Stimulated activated naive CD8-positive, alpha-beta T cell treated with anti-CD3 and anti-CD28 coated beads, Interleukin-15, amount 100 ng/mL, for 72 hours (primary cell): Measurements from ENCODE around the gene NBEA.

Source experiments
- ATAC-seq: fragments of 150-1000 bp; cut with Tn5 transposase; 2 replicates; pipeline ENCODE4 v1.10.0; 2021; ENCODE audit warnings: mild to moderate bottlenecking, moderate library complexity
- DNase-seq, 2 donors: peaks; one replicate each; pipeline ENCODE4 v3.0.0; 2021 to 2022
- H3K27ac Mint-ChIP-seq, 2 donors: one replicate each; pipeline ENCODE4 v1.8.0; 2022; ENCODE audit warnings: mild to moderate bottlenecking in 2 of 2, mixed read lengths in 2 of 2, moderate library complexity in 2 of 2
- H3K27me3 Mint-ChIP-seq: one replicate; pipeline ENCODE4 v1.8.0; 2022; ENCODE audit warnings: mixed read lengths
- H3K4me1 Mint-ChIP-seq: one replicate; pipeline ENCODE4 v1.8.0; 2022; ENCODE audit warnings: mild to moderate bottlenecking, mixed read lengths
- H3K4me3 Mint-ChIP-seq, 2 donors: one replicate each; pipeline ENCODE4 v1.8.0; 2022; ENCODE audit warnings: mild to moderate bottlenecking in 2 of 2, mixed read lengths in 2 of 2, moderate library complexity in 1 of 2
- H3K9me3 Mint-ChIP-seq, 2 donors: one replicate each; pipeline ENCODE4 v1.8.0; 2022; ENCODE audit warnings: mixed read lengths in 2 of 2

The NBEA gene

GRCh38 chr13:35482527-35482926, 540.5 kb downstream of the NBEA start:
- Mint-ChIP-seq H3K9me3 (no peaks in the 10 kb centered on the region), H3K27ac (no peak overlapping the region), H3K4me3 (no peak overlapping the region), H3K4me1 (peaks cover 12% of the 10 kb centered on the region), H3K27me3 (peaks cover 21% of the 10 kb centered on the region)
- ATAC-seq (no peak), DNase-seq (no peak)

- H3K27me3 Mint-ChIP-seq: peaks cover 8% of the 10 kb centered on the region
- no peak for DNase-seq
- no peaks in the 10 kb centered on the region for H3K9me3 Mint-ChIP-seq
- no peak overlapping the region for H3K27ac Mint-ChIP-seq
- H3K4me1 Mint-ChIP-seq: peaks cover 2% of the 10 kb centered on the region
- ATAC-seq: no peak
- H3K4me3 Mint-ChIP-seq: no peak overlapping the region
Observed at GRCh38 chr13:35483761-35484160, 541.7 kb downstream of the NBEA start.

- H3K27me3 Mint-ChIP-seq: peaks cover 2% of the 10 kb centered on the region
- no peaks in the 10 kb centered on the region for H3K9me3 Mint-ChIP-seq
- DNase-seq (no peak), ATAC-seq (no peak)
- no peak overlapping the region for H3K4me3 Mint-ChIP-seq
- H3K4me1 Mint-ChIP-seq: no peaks in the 10 kb centered on the region
- H3K27ac Mint-ChIP-seq: no peak overlapping the region
Observed at GRCh38 chr13:35484384-35484783, 542.3 kb downstream of the NBEA start.

GRCh38 chr13:35485424-35485823, 543.4 kb downstream of the NBEA start:
- Mint-ChIP-seq H3K9me3 (no peaks in the 10 kb centered on the region), H3K4me1 (no peaks in the 10 kb centered on the region), H3K4me3 (no peak overlapping the region), H3K27ac (no peak overlapping the region), H3K27me3 (no peaks in the 10 kb centered on the region)
- DNase-seq (no peak), ATAC-seq (no peak)

GRCh38 chr13:35489050-35489449, 547.0 kb downstream of the NBEA start:
- Mint-ChIP-seq H3K27ac (no peak overlapping the region), H3K4me1 (no peaks in the 10 kb centered on the region), H3K27me3 (no peaks in the 10 kb centered on the region), H3K9me3 (peaks cover 0 to 7% of the 10 kb centered on the region in 2 donors), H3K4me3 (no peak overlapping the region)
- DNase-seq: no peak
- no peak for ATAC-seq

GRCh38 chr13:35496006-35496405, 553.9 kb downstream of the NBEA start:
- Mint-ChIP-seq H3K4me3 (no peak overlapping the region), H3K9me3 (peaks cover 0 to 15% of the 10 kb centered on the region in 2 donors), H3K27ac (no peak overlapping the region), H3K27me3 (no peaks in the 10 kb centered on the region), H3K4me1 (no peaks in the 10 kb centered on the region)
- ATAC-seq: no peak
- DNase-seq: no peak

- no peaks in the 10 kb centered on the region for H3K27me3 Mint-ChIP-seq
- DNase-seq: no peak
- ATAC-seq: no peak
- H3K27ac Mint-ChIP-seq: no peak overlapping the region
- no peak overlapping the region for H3K4me3 Mint-ChIP-seq
- no peaks in the 10 kb centered on the region for H3K4me1 Mint-ChIP-seq
- H3K9me3 Mint-ChIP-seq: peaks cover 0 to 15% of the 10 kb centered on the region in 2 donors
Observed at GRCh38 chr13:35496761-35497386, 554.8 kb downstream of the NBEA start.

GRCh38 chr13:35498231-35498630, 556.2 kb downstream of the NBEA start:
- H3K9me3 Mint-ChIP-seq: peaks cover 0 to 8% of the 10 kb centered on the region in 2 donors
- DNase-seq: no peak
- H3K4me3 Mint-ChIP-seq: no peak overlapping the region
- no peak overlapping the region for H3K27ac Mint-ChIP-seq
- no peaks in the 10 kb centered on the region for H3K27me3 Mint-ChIP-seq
- H3K4me1 Mint-ChIP-seq: no peaks in the 10 kb centered on the region
- no peak for ATAC-seq

GRCh38 chr13:35499196-35499662, 557.2 kb downstream of the NBEA start:
- Mint-ChIP-seq H3K9me3 (peaks cover 0 to 6% of the 10 kb centered on the region in 2 donors), H3K4me3 (no peak overlapping the region), H3K27me3 (no peaks in the 10 kb centered on the region), H3K4me1 (no peaks in the 10 kb centered on the region), H3K27ac (no peak overlapping the region)
- DNase-seq (no peak), ATAC-seq (no peak)

- peaks cover 0 to 1% of the 10 kb centered on the region in 2 donors for H3K9me3 Mint-ChIP-seq
Observed at GRCh38 chr13:35499676-35500075, 557.6 kb downstream of the NBEA start.

GRCh38 chr13:35500144-35500543, 558.1 kb downstream of the NBEA start:
- DNase-seq (no peak), ATAC-seq (no peak)
- Mint-ChIP-seq H3K27ac (no peak overlapping the region), H3K4me3 (no peak overlapping the region), H3K27me3 (no peaks in the 10 kb centered on the region), H3K4me1 (no peaks in the 10 kb centered on the region), H3K9me3 (no peaks in the 10 kb centered on the region)

More at GRCh38 chr13:35499676-35500075, 557.6 kb downstream of the NBEA start:
- DNase-seq: no peak
- no peaks in the 10 kb centered on the region for H3K4me1 Mint-ChIP-seq
- H3K27ac Mint-ChIP-seq: no peak overlapping the region
- H3K27me3 Mint-ChIP-seq: no peaks in the 10 kb centered on the region
- no peak overlapping the region for H3K4me3 Mint-ChIP-seq
- no peak for ATAC-seq

- no peaks in the 10 kb centered on the region for H3K4me1 Mint-ChIP-seq
- ATAC-seq: no peak
- DNase-seq: no peak
- no peak overlapping the region for H3K27ac Mint-ChIP-seq
- H3K27me3 Mint-ChIP-seq: no peaks in the 10 kb centered on the region
- no peaks in the 10 kb centered on the region for H3K9me3 Mint-ChIP-seq
- no peak overlapping the region for H3K4me3 Mint-ChIP-seq
Observed at GRCh38 chr13:35501661-35502235, 559.7 kb downstream of the NBEA start.

GRCh38 chr13:35502456-35502855, 560.4 kb downstream of the NBEA start:
- DNase-seq (no peak), ATAC-seq (no peak)
- no peak overlapping the region for H3K27ac Mint-ChIP-seq
- no peaks in the 10 kb centered on the region for H3K4me1 Mint-ChIP-seq
- H3K9me3 Mint-ChIP-seq: no peaks in the 10 kb centered on the region
- H3K4me3 Mint-ChIP-seq: no peak overlapping the region
- no peaks in the 10 kb centered on the region for H3K27me3 Mint-ChIP-seq

GRCh38 chr13:35512271-35512920, 570.3 kb downstream of the NBEA start:
- no peak overlapping the region for H3K4me3 Mint-ChIP-seq
- H3K27me3 Mint-ChIP-seq: no peaks in the 10 kb centered on the region
- no peak overlapping the region for H3K27ac Mint-ChIP-seq
- ATAC-seq (no peak), DNase-seq (no peak)
- no peaks in the 10 kb centered on the region for H3K4me1 Mint-ChIP-seq
- no peaks in the 10 kb centered on the region for H3K9me3 Mint-ChIP-seq

GRCh38 chr13:35514061-35514477, 572.0 kb downstream of the NBEA start:
- Mint-ChIP-seq H3K9me3 (no peaks in the 10 kb centered on the region), H3K27ac (no peak overlapping the region), H3K4me3 (no peak overlapping the region), H3K4me1 (no peaks in the 10 kb centered on the region), H3K27me3 (no peaks in the 10 kb centered on the region)
- DNase-seq (no peak), ATAC-seq (no peak)

- H3K9me3 Mint-ChIP-seq: peaks cover 0 to 3% of the 10 kb centered on the region in 2 donors
- H3K4me1 Mint-ChIP-seq: no peaks in the 10 kb centered on the region
- no peak overlapping the region for H3K27ac Mint-ChIP-seq
- no peak overlapping the region for H3K4me3 Mint-ChIP-seq
- no peak for ATAC-seq
- DNase-seq: no peak
- no peaks in the 10 kb centered on the region for H3K27me3 Mint-ChIP-seq
Observed at GRCh38 chr13:35514801-35515502, 572.9 kb downstream of the NBEA start.
